Parathyroid adenoma (tissue), 2 donors: Measurements from ENCODE around the gene ROPN1.

ENCODE experiments used
- H2AFZ ChIP-seq: fragments of 300-600 bp; sonication (generic); one replicate; pipeline ENCODE4 v1.7.0; 2017; ENCODE audit warnings: antibody characterized with exemption, mild to moderate bottlenecking
- H3K27ac ChIP-seq: fragments of 300-600 bp; sonication (generic); one replicate; pipeline ENCODE4 v1.7.0; 2017
- H3K27me3 ChIP-seq: fragments of 300-600 bp; sonication (generic); one replicate; pipeline ENCODE4 v1.7.0; 2017; ENCODE audit warnings: low read length; ENCODE audit not compliant: control insufficient read depth, insufficient read depth
- H3K36me3 ChIP-seq: fragments of 300-600 bp; sonication (generic); one replicate; pipeline ENCODE4 v1.7.0; 2017; ENCODE audit warnings: low read length; ENCODE audit not compliant: control insufficient read depth, insufficient read depth
- H3K4me1 ChIP-seq: fragments of 300-600 bp; sonication (generic); one replicate; pipeline ENCODE4 v1.7.0; 2017; ENCODE audit warnings: control low read depth
- H3K4me2 ChIP-seq: fragments of 300-600 bp; sonication (generic); one replicate; pipeline ENCODE4 v1.7.0; 2017; ENCODE audit warnings: low read length
- H3K4me3 ChIP-seq: fragments of 300-600 bp; sonication (generic); one replicate; pipeline ENCODE4 v1.7.0; 2017; ENCODE audit warnings: low read depth, low read length
- H3K79me2 ChIP-seq: fragments of 300-600 bp; sonication (generic); one replicate; pipeline ENCODE4 v1.7.0; 2017; ENCODE audit warnings: control low read depth
- H3K9ac ChIP-seq: fragments of 300-600 bp; sonication (generic); one replicate; pipeline ENCODE4 v1.7.0; 2017; ENCODE audit warnings: mild to moderate bottlenecking
- H3K9me3 ChIP-seq: fragments of 300-600 bp; sonication (generic); one replicate; pipeline ENCODE4 v1.7.0; 2017; ENCODE audit warnings: low read length; ENCODE audit not compliant: control insufficient read depth
- CTCF ChIP-seq: fragments of 300-600 bp; sonication (generic); IDR thresholded peaks from one replicate; pipeline ENCODE4 v1.7.0; 2017; ENCODE audit warnings: antibody characterized with exemption, mild to moderate bottlenecking
- donor health status: primary hyperparathyroidism.

The ROPN1 gene

GRCh38 chr3:124034844-124035152 lies 42.9 kb upstream of the ROPN1 start:
- Histone ChIP-seq H2AFZ (no peak overlapping the region), H3K9ac (no peak overlapping the region), H3K4me2 (peak overlapping the region; percentile 96), H3K4me1 (peaks cover 8% of the 10 kb centered on the region), H3K9me3 (no peaks in the 10 kb centered on the region), H3K36me3 (no peaks in the 10 kb centered on the region), H3K4me3 (peak overlapping the region; percentile 77), H3K27ac (no peak overlapping the region), H3K79me2 (peaks cover 19% of the 10 kb centered on the region), H3K27me3 (no peaks in the 10 kb centered on the region)
- no peak for TF ChIP-seq CTCF

- H3K79me2 ChIP-seq: peaks cover 19% of the 10 kb centered on the region
- H3K27ac ChIP-seq: no peak overlapping the region
- peak overlapping the region; percentile 96 for H3K4me2 ChIP-seq
- H3K4me1 ChIP-seq: peaks cover 8% of the 10 kb centered on the region
- peak overlapping the region; percentile 92 for H2AFZ ChIP-seq
- H3K36me3 ChIP-seq: no peaks in the 10 kb centered on the region
- no peaks in the 10 kb centered on the region for H3K9me3 ChIP-seq
- peak; percentile 1 for TF ChIP-seq CTCF
- no peaks in the 10 kb centered on the region for H3K27me3 ChIP-seq
- H3K9ac ChIP-seq: no peak overlapping the region
- H3K4me3 ChIP-seq: peak overlapping the region; percentile 77
Observed at GRCh38 chr3:124034016-124034843, 42.3 kb upstream of the ROPN1 start.

GRCh38 chr3:124033360-124034015 lies 41.6 kb upstream of the ROPN1 start, which contains the start of gene KALRN:
Gene KALRN (plus strand): TSS chr3:124033369.
- Histone ChIP-seq H3K9me3 (no peaks in the 10 kb centered on the region), H3K9ac (peak within 1 kb of the TSS; percentile 62), H3K27me3 (no peaks in the 10 kb centered on the region), H3K4me3 (peak within 1 kb of the TSS; percentile 77), H3K36me3 (no peaks in the 10 kb centered on the region), H3K27ac (peak within 1 kb of the TSS; percentile 87), H3K79me2 (peaks cover 14% of the 10 kb centered on the region), H3K4me2 (peak within 1 kb of the TSS; percentile 96), H3K4me1 (peaks cover 8% of the 10 kb centered on the region), H2AFZ (peak within 1 kb of the TSS; percentile 92)
- peak; percentile 4 for TF ChIP-seq CTCF

GRCh38 chr3:124032881-124033359 lies 41.0 kb upstream of the ROPN1 start:
- peak; percentile 75 for TF ChIP-seq CTCF
- Histone ChIP-seq H2AFZ (peak overlapping the region; percentile 92), H3K36me3 (no peaks in the 10 kb centered on the region), H3K79me2 (peaks cover 14% of the 10 kb centered on the region), H3K27me3 (no peaks in the 10 kb centered on the region), H3K4me3 (peak overlapping the region; percentile 77), H3K4me2 (peak overlapping the region; percentile 94), H3K9ac (peak overlapping the region; percentile 56), H3K4me1 (peaks cover 8% of the 10 kb centered on the region), H3K9me3 (no peaks in the 10 kb centered on the region), H3K27ac (peak overlapping the region; percentile 87)
